Muscle of leg (tissue), 11 donors: ENCODE results near the gene TMEM61. TPM values are rescaled to one million over a fixed set of nuclear protein-coding genes. Genes with fewer than 3 reads are reported as not detected.

Source experiments
- DNase-seq: peaks from one replicate; pipeline ENCODE4 v3.0.0; 2013
- H3K27ac ChIP-seq: one replicate; pipeline ENCODE4 v1.5.1; 2013; ENCODE audit warnings: mild to moderate bottlenecking, low read length, control low read depth
- H3K27me3 ChIP-seq: one replicate; pipeline ENCODE4 v1.6.1; 2013; ENCODE audit warnings: low read length; ENCODE audit not compliant: control insufficient read depth, insufficient read depth
- H3K36me3 ChIP-seq: one replicate; pipeline ENCODE4 v1.6.1; 2013; ENCODE audit warnings: low read length; ENCODE audit not compliant: control insufficient read depth, insufficient read depth
- H3K4me1 ChIP-seq: one replicate; pipeline ENCODE4 v1.6.1; 2013; ENCODE audit warnings: low read length; ENCODE audit not compliant: control insufficient read depth, insufficient read depth
- H3K4me3 ChIP-seq: one replicate; pipeline ENCODE4 v1.5.1; 2013; ENCODE audit warnings: low read length, control low read depth
- H3K9me3 ChIP-seq: replicated peaks from 2 replicates; pipeline ENCODE4 v1.6.1; 2013; ENCODE audit warnings: low read depth, low read length; ENCODE audit not compliant: control insufficient read depth
- WGBS: methylation state at CpG from one replicate; pipeline ENCODE4 v1.1.5; 2013; ENCODE audit warnings: missing lambda C conversion rate; ENCODE audit not compliant: insufficient coverage; 5-methylcytosine and 5-hydroxymethylcytosine counted together
- polyA plus RNA-seq, 8 donors: library from polyadenylated mRNA; unstranded; fragments of 120-200 nt; gene quantifications; one replicate each; pipeline versions ENCODE4 v1.2.1 to v1.2.3, GENCODE V29; 2013; ENCODE audit warnings: inconsistent platforms in 1 of 8, low replicate concordance in 1 of 8; ENCODE audit not compliant: insufficient read length in 8 of 8, insufficient read depth in 1 of 8
- total RNA-seq: library from RNA; stranded (reverse); fragments of 120-200 nt; gene quantifications from one replicate; pipeline ENCODE4 v1.2.4, GENCODE V29; 2013

TMEM61 gene
- total and polyA plus RNA-seq, 9 donors, result 0.04 to 0.56 (median 0.11) TPM; not detected in 6

DNA sequence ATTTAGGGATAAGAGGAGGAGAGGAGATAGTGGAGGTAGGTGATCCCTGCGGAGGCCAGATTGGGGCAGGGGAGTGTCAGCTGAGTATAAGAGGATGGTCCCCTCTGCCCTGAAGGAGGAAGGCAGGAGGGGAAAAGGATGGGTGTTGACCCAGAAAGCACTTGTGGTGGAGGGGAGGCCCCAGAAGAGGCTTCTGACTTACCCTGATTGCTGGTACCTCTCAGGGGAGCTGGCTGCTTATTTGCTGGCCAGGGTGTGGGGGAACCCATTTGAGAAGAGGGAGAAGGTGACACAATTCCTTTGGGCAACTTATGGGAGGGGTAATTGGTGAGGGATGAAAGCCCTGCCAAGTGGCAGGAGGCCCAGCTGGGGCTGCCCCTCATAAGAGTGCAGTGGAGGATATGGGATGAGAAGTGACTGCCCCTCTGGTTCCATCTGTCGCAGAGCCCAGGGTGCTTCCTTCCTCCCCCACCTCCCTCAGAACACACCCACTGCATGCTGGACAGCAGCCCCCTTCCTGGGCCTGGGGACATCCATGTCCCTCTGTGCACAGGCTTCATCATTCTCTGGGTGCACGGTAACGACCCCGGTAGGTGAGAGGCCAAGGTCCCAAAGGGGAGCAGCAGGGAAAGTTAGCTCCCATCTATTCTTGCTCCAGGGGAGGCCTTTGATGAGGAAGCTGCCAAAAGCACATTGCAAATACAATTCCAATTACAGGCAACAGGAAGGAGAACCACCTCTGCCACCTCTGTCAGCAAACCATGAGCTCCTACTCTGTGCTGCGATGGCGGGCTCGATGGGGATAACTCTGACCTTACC is 57.5 kb downstream of the TMEM61 start:
- DNase-seq, result no peak
- Histone ChIP-seq H3K9me3 (no peaks in the 10 kb centered on the region), H3K36me3 (no peaks in the 10 kb centered on the region), H3K27me3 (peaks cover 55% of the 10 kb centered on the region), H3K4me3 (no peak overlapping the region), H3K4me1 (peaks cover 20% of the 10 kb centered on the region), H3K27ac (no peak overlapping the region)
- 95% methylated on average over 2 of the region's 8 CpGs for WGBS

DNA sequence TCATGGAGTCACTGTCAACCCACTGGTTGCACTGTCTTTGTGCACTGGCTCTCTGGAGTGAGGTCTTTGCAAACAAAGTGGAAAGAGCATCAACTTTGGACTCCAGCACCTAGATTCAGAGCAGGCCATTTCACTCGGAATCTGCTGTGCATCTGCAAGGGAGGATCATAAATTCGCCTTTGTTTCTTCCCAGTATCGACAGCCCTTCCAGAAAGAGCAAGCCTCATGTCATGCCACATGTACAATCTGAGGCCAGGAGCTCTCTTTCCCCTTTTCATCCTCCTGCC is 58.1 kb downstream of the TMEM61 start:
- Histone ChIP-seq H3K4me1 (peaks cover 20% of the 10 kb centered on the region), H3K36me3 (no peaks in the 10 kb centered on the region), H3K4me3 (no peak overlapping the region), H3K27ac (no peak overlapping the region), H3K27me3 (peaks cover 55% of the 10 kb centered on the region), H3K9me3 (no peaks in the 10 kb centered on the region)
- 85% methylated on average over 3 of the region's 3 CpGs for WGBS
- no peak for DNase-seq

DNA sequence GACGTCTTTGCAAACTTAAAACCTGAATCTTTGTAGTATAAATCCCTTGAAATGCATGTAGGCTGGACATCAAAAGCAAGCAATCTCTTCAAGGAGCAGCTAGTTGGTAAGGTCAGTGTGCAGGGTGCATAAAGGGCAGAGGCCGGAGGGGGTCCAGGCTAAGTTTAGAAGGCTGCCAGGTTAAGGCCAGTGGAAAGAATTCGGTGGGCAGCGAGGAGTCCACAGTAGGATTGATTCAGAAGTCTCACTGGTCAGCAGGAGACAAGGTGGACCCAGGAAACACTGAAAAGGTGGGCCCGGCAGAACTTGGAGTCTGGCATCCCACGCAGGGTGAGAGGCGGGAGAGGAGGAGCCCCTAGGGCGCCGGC is 58.5 kb downstream of the TMEM61 start:
- H3K36me3 ChIP-seq, result no peaks in the 10 kb centered on the region
- H3K9me3 ChIP-seq, result no peaks in the 10 kb centered on the region
- DNase-seq, result no peak
- H3K27me3 ChIP-seq, result peaks cover 50% of the 10 kb centered on the region
- H3K27ac ChIP-seq, result no peak overlapping the region
- H3K4me1 ChIP-seq, result peaks cover 20% of the 10 kb centered on the region
- no peak overlapping the region for H3K4me3 ChIP-seq
- 20% methylated on average over 8 of the region's 9 CpGs for WGBS

DNA sequence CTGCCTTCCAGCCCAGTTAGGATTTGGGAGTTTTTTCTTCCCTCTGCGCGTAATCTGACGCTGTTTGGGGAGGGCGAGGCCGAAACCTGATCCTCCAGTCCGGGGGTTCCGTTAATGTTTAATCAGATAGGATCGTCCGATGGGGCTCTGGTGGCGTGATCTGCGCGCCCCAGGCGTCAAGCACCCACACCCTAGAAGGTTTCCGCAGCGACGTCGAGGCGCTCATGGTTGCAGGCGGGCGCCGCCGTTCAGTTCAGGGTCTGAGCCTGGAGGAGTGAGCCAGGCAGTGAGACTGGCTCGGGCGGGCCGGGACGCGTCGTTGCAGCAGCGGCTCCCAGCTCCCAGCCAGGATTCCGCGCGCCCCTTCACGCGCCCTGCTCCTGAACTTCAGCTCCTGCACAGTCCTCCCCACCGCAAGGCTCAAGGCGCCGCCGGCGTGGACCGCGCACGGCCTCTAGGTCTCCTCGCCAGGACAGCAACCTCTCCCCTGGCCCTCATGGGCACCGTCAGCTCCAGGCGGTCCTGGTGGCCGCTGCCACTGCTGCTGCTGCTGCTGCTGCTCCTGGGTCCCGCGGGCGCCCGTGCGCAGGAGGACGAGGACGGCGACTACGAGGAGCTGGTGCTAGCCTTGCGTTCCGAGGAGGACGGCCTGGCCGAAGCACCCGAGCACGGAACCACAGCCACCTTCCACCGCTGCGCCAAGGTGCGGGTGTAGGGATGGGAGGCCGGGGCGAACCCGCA is 59.1 kb downstream of the TMEM61 start, which contains the start of gene PCSK9:
TSS of gene PCSK9 (plus strand) at position 207 of the 741 bp plus-strand sequence. CDS start at position 497, 290 bp downstream.
- Histone ChIP-seq H3K27me3 (peaks cover 50% of the 10 kb centered on the region), H3K27ac (no peak within 1 kb of the TSS), H3K4me3 (peak within 1 kb of the TSS; percentile 33), H3K4me1 (peaks cover 20% of the 10 kb centered on the region), H3K36me3 (no peaks in the 10 kb centered on the region), H3K9me3 (no peaks in the 10 kb centered on the region)
- DNase-seq, result peak; percentile 51
- WGBS, result 1% methylated on average over 63 of the region's 67 CpGs

DNA sequence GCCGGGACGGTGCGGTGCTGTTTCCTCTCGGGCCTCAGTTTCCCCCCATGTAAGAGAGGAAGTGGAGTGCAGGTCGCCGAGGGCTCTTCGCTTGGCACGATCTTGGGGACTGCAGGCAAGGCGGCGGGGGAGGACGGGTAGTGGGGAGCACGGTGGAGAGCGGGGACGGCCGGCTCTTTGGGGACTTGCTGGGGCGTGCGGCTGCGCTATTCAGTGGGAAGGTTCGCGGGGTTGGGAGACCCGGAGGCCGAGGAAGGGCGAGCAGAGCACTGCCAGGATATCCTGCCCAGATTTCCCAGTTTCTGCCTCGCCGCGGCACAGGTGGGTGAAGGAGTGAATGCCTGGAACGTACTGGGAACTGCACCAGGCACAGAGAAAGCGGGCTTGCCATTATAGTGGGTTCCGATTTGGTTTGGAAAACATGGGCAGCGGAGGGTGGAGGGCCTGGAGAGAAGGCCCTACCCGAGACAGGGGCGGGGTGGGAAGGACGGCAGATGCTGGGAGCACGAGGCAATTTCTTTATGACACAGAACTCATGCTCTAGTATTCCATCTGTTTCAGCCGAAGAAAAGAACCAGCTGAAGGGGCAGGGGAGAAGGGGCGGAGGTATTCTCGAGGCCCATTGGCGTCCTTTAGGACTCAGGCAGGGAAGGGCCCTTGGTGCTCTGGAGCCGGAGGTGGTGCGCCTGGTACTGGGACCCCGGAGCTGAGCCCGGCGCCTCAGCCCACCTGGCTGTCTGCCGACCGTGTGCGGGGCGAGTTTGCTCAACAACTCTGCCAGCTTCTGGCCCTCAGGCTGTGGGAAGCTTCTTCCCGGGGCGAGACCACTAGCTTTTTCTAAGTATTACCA is 59.9 kb downstream of the TMEM61 start:
- 12% methylated on average over 36 of the region's 49 CpGs for WGBS
- peak overlapping the region; percentile 33 for H3K4me3 ChIP-seq

DNA sequence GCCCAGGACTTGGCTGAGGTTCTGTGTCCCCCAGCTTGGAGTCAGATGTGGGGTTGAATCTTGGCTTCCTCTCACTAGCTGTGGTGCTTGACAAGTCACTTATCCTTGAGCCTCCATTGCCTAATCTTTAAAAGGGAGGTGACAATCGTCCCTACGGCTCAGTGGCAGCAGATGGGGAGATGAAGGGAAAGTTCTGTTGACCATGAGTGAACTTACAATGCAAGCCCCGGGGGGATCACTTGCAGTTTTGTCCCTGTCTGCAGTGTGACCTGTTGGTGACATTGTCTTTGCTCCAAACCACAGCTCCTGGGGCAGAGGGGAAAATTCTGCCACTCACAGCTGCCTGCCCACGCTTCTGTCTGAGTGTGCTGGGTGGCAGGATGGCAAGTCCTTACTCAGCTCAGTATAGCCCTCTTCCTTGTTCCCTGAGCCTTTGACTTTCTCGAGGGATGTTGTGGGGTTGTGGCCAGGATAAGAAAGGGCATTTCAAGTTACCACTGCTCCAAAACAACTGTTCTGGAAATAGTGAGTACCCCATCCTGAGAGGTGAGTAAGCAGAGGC is 60.6 kb downstream of the TMEM61 start:
- no peak for DNase-seq
- Histone ChIP-seq H3K27ac (no peak overlapping the region), H3K4me1 (peaks cover 20% of the 10 kb centered on the region), H3K4me3 (peak overlapping the region; percentile 33), H3K36me3 (no peaks in the 10 kb centered on the region), H3K27me3 (peaks cover 48% of the 10 kb centered on the region), H3K9me3 (no peaks in the 10 kb centered on the region)
- no CpG with 5 or more reads among the region's 5 CpGs for WGBS

More for the DNA sequence above, 59.9 kb downstream of the TMEM61 start:
- Histone ChIP-seq H3K9me3 (no peaks in the 10 kb centered on the region), H3K27me3 (peaks cover 50% of the 10 kb centered on the region), H3K36me3 (no peaks in the 10 kb centered on the region), H3K4me1 (peaks cover 20% of the 10 kb centered on the region), H3K27ac (no peak overlapping the region)
- no peak for DNase-seq

DNA sequence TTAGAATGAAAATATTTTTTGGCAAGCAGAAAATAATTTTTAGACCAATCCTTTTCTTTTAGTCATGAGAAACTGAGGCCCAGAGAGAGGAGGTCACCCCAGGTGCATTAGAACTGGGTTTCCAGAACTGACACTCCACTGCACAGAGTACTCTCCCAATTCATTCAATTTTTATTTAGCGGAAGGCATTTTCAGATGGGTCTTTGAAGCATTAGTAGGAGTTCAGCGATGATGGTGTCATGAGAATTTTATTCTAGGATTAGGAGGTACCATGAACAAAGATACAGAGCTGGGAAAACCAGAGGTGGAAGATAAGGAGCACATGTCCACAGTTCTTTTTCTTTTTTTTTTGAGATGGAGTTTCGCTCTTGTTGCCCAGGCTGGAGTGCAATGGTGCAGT is 61.2 kb downstream of the TMEM61 start:
- WGBS, result 70% methylated on average over 2 of the region's 3 CpGs
- no peaks in the 10 kb centered on the region for H3K36me3 ChIP-seq
- no peak overlapping the region for H3K27ac ChIP-seq
- H3K9me3 ChIP-seq, result no peaks in the 10 kb centered on the region
- H3K4me3 ChIP-seq, result no peak overlapping the region
- H3K27me3 ChIP-seq, result peaks cover 47% of the 10 kb centered on the region
- DNase-seq, result no peak
- peaks cover 20% of the 10 kb centered on the region for H3K4me1 ChIP-seq

Other genes with a start within 250 kb of the TMEM61 start
- gene PARS2, start 216.1 kb upstream of the TMEM61 start, total RNA-seq, result 6.4 TPM
- gene PARS2, start 216.1 kb upstream of the TMEM61 start, polyA plus RNA-seq, result 1 to 10 TPM; 4.1 to 5.5 (median 4.6) TPM
- 0.09 TPM for gene TTC22, start 179.3 kb upstream of the TMEM61 start, total RNA-seq
- gene TTC22, start 179.3 kb upstream of the TMEM61 start, polyA plus RNA-seq, result 1 to 10 TPM in 2 of 8 donors, under 1 TPM in 5, not detected in 1; 0.04 to 1.7 (median 0.15) TPM
- 12.2 TPM for gene DHCR24, start 93.4 kb upstream of the TMEM61 start, total RNA-seq
- 10 to 100 TPM; 17.7 to 32.7 (median 24.5) TPM for gene DHCR24, start 93.4 kb upstream of the TMEM61 start, polyA plus RNA-seq
- not detected for gene BSND, start 18.3 kb downstream of the TMEM61 start, total RNA-seq
- gene BSND, start 18.3 kb downstream of the TMEM61 start, polyA plus RNA-seq, result under 1 TPM in 3 of 8 donors, not detected in 5; 0.03 to 0.07 (median 0.03) TPM
- 3.1 TPM for gene PCSK9, start 58.9 kb downstream of the TMEM61 start, total RNA-seq
- gene PCSK9, start 58.9 kb downstream of the TMEM61 start, polyA plus RNA-seq, result 10 to 100 TPM in 1 of 8 donors, 1 to 10 TPM in 7; 3.9 to 12.7 (median 5.4) TPM
- gene USP24, start 234.7 kb downstream of the TMEM61 start, total RNA-seq, result 41.2 TPM
- gene USP24, start 234.7 kb downstream of the TMEM61 start, polyA plus RNA-seq, result 10 to 100 TPM; 31.0 to 54.1 (median 35.0) TPM